HepG2 (cell line): ENCODE results near the gene OST4.

Source experiments
- HBP1 ChIP-seq: IDR thresholded peaks from 2 replicates; pipeline ENCODE4 v1.6.1; 2016; ENCODE audit warnings: low read depth, control low read depth
- IKZF4 ChIP-seq: sonication (generic); formaldehyde crosslinking; IDR thresholded peaks from 2 replicates; pipeline ENCODE4 v1.5.1; 2020; ENCODE audit warnings: borderline replicate concordance, mild to moderate bottlenecking, low read depth, missing genetic modification reagents; ENCODE audit errors: not compliant biosample characterization
- KAT8 ChIP-seq: IDR thresholded peaks from 2 replicates; pipeline ENCODE4 v1.6.1; 2016; ENCODE audit warnings: missing genetic modification reagents, missing compliant biosample characterization
- NFAT5 ChIP-seq: sonication (generic); formaldehyde crosslinking; IDR thresholded peaks from 2 replicates; pipeline ENCODE4 v1.4.0; 2020; ENCODE audit warnings: missing genetic modification reagents
- SETDB1 ChIP-seq: sonication (generic); formaldehyde crosslinking; IDR thresholded peaks from 2 replicates; pipeline ENCODE4 v1.5.1; 2020; ENCODE audit warnings: missing genetic modification reagents, mild to moderate bottlenecking, borderline replicate concordance
- ZNF619 ChIP-seq: sonication (generic); formaldehyde crosslinking; IDR thresholded peaks from 2 replicates; pipeline ENCODE4 v1.4.0; 2020; ENCODE audit warnings: mild to moderate bottlenecking, missing genetic modification reagents
- TF ChIP-seq, protein P1 (sequence below): fragments of 450-650 bp; IDR thresholded peaks from 2 replicates; pipeline ENCODE4 v1.6.1; 2017; ENCODE audit warnings: mild to moderate bottlenecking

GRCh38 chr2:27089111-27089954, 17.9 kb upstream of the OST4 start:
- no peak for TF ChIP-seq IKZF4
- TF ChIP-seq NFAT5 (CRISPR knock-in tag) = no peak
- TF ChIP-seq HBP1 (CRISPR knock-in tag) = no peak
- TF ChIP-seq KAT8 (CRISPR knock-in tag) = no peak
- TF ChIP-seq SETDB1 (CRISPR knock-in tag) = no peak
- TF ChIP-seq ZNF619 (CRISPR knock-in tag) = no peak
- TF ChIP-seq, protein P1, sequence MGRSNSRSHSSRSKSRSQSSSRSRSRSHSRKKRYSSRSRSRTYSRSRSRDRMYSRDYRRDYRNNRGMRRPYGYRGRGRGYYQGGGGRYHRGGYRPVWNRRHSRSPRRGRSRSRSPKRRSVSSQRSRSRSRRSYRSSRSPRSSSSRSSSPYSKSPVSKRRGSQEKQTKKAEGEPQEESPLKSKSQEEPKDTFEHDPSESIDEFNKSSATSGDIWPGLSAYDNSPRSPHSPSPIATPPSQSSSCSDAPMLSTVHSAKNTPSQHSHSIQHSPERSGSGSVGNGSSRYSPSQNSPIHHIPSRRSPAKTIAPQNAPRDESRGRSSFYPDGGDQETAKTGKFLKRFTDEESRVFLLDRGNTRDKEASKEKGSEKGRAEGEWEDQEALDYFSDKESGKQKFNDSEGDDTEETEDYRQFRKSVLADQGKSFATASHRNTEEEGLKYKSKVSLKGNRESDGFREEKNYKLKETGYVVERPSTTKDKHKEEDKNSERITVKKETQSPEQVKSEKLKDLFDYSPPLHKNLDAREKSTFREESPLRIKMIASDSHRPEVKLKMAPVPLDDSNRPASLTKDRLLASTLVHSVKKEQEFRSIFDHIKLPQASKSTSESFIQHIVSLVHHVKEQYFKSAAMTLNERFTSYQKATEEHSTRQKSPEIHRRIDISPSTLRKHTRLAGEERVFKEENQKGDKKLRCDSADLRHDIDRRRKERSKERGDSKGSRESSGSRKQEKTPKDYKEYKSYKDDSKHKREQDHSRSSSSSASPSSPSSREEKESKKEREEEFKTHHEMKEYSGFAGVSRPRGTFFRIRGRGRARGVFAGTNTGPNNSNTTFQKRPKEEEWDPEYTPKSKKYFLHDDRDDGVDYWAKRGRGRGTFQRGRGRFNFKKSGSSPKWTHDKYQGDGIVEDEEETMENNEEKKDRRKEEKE = no peak
